ENCODE results near the gene IL13RA1. TPM values are rescaled to one million over a fixed set of nuclear protein-coding genes. Genes with fewer than 3 reads are reported as not detected.
A peak's percentile ranks its signal among the peaks of the same experiment; 100 is the strongest.

The IL13RA1 gene
- total RNA-seq, 1 donor from 2014 or later, result 25.0 TPM

GRCh38 chrX:118839334-118839958, 112.0 kb downstream of the IL13RA1 start:
- DNase-seq (ENCODE audit: low read depth) (peak; percentile 10), FAIRE-seq (no peak)
- Histone ChIP-seq H3K36me3 (ENCODE audit: control insufficient read depth, insufficient read depth, low read length) (no peaks in the 10 kb centered on the region), H3K27me3 (ENCODE audit: control insufficient read depth, insufficient read depth, low read length) (no peaks in the 10 kb centered on the region), H3K4me3 (ENCODE audit: low read depth, low read length) (peak overlapping the region; percentile 39)
- peak; percentile 68 for TF ChIP-seq CTCF (IDR thresholded peaks at IDR 0.05; ENCODE audit: insufficient read depth, low read length, severe bottlenecking)

Other genes with a start within 250 kb of the IL13RA1 start
- 0.26 and 0.38 TPM in 2 replicates for gene DOCK11, start 231.8 kb upstream of the IL13RA1 start, total RNA-seq
- gene ZCCHC12, start 96.2 kb downstream of the IL13RA1 start, total RNA-seq, result under 0.01 TPM in 1 of 2 replicates, not detected in the other
- gene LONRF3, start 247.0 kb downstream of the IL13RA1 start, total RNA-seq, result 0.51 and 0.79 TPM in 2 replicates